Non-pigmented ciliary epithelial cell (primary cell): ENCODE results near the gene OR2V2.

Experiments
- DNase-seq: peaks from one replicate; pipeline ENCODE4 v3.0.0-alpha.2; 2010; ENCODE audit warnings: low read depth

Gene OR2V2

GRCh38 chr5:181207214-181207959 is 60.0 kb downstream of the OR2V2 start:
- DNase-seq, result no peak

- no peak for DNase-seq
Observed at GRCh38 chr5:181207960-181208253, 60.5 kb downstream of the OR2V2 start.
